HEK293T (cell line): ENCODE measurements around the gene DNASE1L1.

Experiments
- BHLHE40 ChIP-seq: fragments of 450-650 bp; IDR thresholded peaks from 2 replicates; pipeline ENCODE4 v1.6.1; 2016; ENCODE audit warnings: mild to moderate bottlenecking, moderate library complexity, borderline replicate concordance
- L3MBTL2 ChIP-seq: fragments of 450-650 bp; conservative IDR thresholded peaks from 2 replicates; pipeline ENCODE4 v1.6.1; 2016; ENCODE audit warnings: mild to moderate bottlenecking
- NFRKB ChIP-seq: fragments of 450-650 bp; IDR thresholded peaks from 2 replicates; pipeline ENCODE4 v1.6.1; 2016; ENCODE audit warnings: mild to moderate bottlenecking, moderate library complexity
- SP1 ChIP-seq: fragments of 450-650 bp; IDR thresholded peaks from 2 replicates; pipeline ENCODE4 v1.6.1; 2017
- ZNF384 ChIP-seq: fragments of 450-650 bp; IDR thresholded peaks from 2 replicates; pipeline ENCODE4 v1.6.1; 2016

GRCh38 chrX:154401045-154401799 lies 7.8 kb downstream of the DNASE1L1 start:
- TF ChIP-seq ZNF384 (no peak), BHLHE40 (0 out of 2 replicates have a peak, but pooled peaks have one; percentile 24), NFRKB (0 out of 2 replicates have a peak, but pooled peaks have one; percentile 19), SP1 (no peak), L3MBTL2 (peak; percentile 30; the same call in 1 of the 2 replicates)
